ENCODE data around the gene ADAP1. TPM values are rescaled to one million over a fixed set of nuclear protein-coding genes. Genes with fewer than 3 reads are reported as not detected.

The ADAP1 gene
- polyA plus RNA-seq, 3 donors = 9.9 to 20.8 (median 15.4) TPM

DNA sequence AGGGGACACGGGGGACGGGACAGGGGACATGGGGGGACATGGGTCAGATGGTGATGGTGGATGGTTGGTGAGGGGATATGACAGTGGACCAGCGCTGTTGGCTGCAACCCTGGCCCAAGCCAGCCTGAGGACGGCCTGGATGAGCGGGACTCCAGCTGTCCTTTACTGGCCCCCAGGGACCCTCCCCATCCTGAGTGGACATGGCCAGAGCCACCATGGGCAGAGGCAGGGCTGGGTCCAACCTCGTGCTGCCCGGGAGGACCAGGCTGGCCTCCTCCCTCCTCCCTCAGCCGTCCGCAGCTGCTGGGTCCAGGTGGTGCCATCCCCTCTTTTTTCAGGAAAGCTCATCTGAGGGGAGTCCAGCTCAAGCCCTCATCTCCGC lies 47.7 kb downstream of the ADAP1 start:
- DNase-seq (ENCODE audit: extremely low read depth in 1 of 11, low read depth in 9 of 11, low spot score in 4 of 11) = no peak

DNA sequence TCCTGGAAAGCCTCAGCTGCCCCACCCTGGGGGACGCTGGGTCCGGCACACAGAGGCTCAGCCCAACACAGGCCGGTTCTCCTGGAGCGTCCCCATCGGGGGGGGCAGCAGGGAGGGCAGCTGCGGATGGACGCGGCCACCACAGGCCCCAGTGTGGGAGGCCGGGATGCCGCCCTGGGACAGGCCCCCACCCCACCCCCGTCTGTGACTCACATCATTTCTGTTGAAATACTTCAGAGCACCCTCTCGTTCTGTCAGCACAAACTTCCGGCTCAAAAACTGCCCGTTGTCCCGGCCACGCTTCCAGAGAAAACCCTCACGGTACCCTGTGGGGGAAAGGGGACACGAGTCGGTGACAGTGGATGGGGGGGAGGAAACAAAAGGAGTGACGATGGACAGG lies 49.6 kb downstream of the ADAP1 start:
- no peak for DNase-seq (ENCODE audit: extremely low read depth in 1 of 11, low read depth in 9 of 11, low spot score in 4 of 11)

DNA sequence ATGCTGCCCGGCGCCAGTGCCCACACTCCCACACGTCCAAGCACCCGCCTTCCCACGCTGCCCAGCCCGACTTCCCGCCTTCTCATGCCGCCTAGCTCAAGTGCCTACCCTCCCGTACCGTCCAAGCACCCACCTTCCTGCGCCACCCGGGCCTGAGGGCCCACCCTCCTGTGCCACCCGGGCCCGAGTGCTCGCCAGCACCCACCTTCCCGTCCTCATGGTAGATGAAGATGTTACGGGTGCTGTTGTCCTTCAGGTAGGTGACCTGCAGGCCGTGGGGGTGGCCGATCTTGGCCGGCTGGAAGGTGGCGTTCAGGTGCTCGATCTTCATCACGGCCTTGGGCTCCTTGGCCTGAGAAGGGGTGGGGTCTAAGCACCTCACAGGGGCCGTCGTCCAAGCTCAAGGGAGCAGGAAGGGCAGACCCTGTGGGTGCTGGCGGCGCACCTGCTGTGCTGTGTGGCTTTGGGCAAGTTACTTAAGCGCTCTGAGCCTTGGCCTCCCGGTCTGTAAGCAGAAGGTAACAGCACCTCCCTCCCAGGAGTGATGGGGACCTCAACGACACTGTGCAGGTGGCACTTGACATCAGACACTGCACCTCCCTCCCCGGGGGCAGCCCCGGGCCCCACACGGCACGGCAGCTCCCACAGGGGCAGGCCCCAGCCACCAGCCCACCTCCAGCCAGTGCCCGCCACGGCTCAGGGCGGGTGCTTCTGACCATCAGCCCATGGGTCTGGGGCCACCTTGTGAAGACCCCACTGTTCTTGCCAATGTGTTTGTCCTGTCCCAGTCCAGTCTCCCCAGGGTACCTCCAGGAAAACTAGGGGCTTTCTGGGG lies 50.3 kb downstream of the ADAP1 start:
- no peak for DNase-seq (ENCODE audit: extremely low read depth in 1 of 11, low read depth in 9 of 11, low spot score in 4 of 11)

DNA sequence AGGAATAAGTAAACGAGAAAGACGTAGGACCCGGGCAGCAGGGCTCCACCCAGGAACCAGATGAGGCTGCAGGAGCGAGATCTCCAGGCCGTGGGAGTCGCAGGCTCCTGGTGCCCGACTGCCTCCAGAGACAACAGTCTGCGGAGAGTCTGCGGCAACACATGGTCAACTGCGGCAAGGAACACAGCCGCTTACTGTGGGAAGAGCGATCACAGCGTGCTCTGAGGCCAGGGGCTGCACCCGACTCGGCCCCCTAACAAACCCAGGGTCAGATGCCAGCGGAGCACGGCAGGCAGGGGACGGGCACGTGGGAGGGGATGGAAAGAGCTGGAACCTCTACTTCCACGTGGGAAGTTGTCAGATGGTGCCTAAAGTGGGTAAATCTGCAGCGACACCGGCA lies 51.5 kb downstream of the ADAP1 start:
- no peak for DNase-seq (ENCODE audit: extremely low read depth in 1 of 11, low read depth in 9 of 11, low spot score in 4 of 11)

DNA sequence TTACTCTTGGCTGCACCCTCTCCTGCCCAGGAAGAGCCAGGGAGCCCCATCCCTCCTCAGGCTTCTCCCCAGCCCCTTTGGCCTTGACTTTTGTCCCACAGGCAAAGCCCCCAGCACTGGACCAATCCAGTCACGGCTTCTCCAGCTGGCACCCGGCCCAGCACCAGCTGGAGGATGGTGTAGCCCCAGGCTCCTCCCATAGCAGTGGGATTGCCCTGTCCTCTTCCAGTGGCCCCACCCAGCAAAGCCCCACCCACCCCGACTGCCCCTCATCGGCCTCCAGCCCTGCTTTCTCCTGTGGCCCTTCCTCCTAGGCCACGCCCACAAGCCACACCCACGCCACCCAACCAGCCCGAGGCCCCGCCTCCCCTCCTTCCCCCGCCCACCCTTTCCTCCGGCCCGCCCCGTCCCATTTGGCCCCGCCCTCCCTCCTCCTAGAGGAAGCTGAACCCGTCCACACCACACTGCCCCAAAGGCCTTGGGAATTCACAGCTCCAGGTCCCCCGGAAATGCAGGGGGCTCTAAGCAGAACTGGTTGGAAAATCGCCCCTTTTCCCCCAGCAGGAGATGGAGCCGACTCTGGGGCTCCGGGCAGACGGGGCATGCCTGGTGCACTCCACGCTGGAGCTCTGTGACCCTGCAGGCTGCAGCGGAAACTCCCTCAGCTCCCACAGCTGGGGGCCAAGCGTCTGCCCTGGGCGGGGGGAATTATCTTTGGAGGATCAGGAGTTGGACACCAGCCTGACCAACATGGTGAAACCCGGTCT lies 52.9 kb downstream of the ADAP1 start:
- DNase-seq (ENCODE audit: extremely low read depth in 1 of 11, low read depth in 9 of 11, low spot score in 4 of 11) = peak in 5 of 11 donors; percentile 42 to 70 (median 51)

DNA sequence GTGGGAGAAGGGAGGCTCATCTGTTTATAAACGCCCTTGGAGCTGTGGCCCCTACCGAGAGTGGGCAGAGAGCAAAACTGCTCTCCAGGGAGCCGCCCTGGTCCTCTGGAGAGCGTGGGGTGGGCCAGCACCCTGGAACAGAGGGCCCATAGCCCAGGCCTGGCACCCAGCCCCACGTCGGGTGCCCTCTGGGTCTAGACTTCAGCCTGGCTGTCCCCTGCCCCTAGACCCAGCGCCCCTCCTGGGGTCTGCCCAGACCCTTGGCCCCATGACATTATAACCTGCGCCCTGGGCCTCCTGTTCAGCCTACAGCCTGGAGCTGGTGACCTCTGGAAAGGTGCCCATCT lies 53.5 kb downstream of the ADAP1 start:
- no peak for DNase-seq (ENCODE audit: extremely low read depth in 1 of 11, low read depth in 9 of 11, low spot score in 4 of 11)

DNA sequence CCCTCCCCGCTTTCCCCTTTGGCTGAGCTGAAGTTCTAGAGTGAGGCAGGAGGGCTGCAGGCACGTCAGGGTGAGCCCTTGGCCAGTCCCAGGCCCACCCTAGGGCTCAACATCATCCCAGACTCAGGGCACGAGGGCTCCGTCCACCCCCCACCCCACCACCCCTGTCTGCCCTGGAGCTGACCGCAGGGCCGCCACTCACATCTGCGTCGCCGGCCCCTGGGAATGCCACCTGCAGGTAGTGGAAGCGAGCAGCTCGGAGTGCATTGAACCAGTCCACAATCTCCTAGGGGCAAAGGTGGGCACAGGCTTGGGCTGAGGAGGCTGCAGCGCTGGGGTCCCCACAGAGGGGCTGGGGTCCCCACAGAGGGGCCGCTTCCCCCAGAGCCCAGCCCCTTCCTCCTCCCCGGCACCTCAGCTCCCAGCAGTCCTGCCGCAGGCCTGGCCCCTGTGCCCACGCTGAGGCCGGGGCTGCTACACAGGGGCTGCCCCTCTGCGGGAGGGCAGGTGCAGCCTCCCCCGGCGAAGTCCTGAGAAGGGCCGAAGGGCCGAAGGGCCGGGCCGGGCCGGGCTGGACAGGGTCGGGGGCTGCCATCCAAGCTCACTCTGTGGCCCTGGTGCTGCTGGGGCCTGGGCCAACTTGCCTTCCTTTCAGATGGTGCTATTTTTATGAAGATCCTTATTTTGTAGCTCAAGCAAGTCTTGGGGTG lies 54.0 kb downstream of the ADAP1 start:
- DNase-seq (ENCODE audit: extremely low read depth in 1 of 11, low read depth in 9 of 11, low spot score in 4 of 11) = no peak

DNA sequence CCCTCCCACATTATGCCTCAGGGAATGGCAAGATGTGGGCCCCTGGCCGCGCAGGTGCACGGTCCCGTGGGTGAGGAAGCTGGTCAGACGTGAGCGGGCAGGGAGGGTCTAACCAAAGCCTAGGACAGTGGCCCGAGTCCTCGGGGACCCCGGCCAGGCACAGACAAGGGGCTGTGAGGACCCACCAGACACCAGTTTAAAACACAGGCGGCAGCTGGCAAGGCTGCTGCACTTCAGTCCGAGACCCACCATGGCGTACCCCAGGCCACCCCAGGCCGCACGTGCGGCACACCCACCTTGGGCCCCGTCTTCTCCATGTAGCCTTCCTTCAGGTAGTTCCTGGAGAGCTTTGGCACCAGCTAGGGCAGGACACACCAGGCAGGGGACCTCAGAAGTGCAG lies 54.7 kb downstream of the ADAP1 start:
- DNase-seq (ENCODE audit: extremely low read depth in 1 of 11, low read depth in 9 of 11, low spot score in 4 of 11) = no peak

DNA sequence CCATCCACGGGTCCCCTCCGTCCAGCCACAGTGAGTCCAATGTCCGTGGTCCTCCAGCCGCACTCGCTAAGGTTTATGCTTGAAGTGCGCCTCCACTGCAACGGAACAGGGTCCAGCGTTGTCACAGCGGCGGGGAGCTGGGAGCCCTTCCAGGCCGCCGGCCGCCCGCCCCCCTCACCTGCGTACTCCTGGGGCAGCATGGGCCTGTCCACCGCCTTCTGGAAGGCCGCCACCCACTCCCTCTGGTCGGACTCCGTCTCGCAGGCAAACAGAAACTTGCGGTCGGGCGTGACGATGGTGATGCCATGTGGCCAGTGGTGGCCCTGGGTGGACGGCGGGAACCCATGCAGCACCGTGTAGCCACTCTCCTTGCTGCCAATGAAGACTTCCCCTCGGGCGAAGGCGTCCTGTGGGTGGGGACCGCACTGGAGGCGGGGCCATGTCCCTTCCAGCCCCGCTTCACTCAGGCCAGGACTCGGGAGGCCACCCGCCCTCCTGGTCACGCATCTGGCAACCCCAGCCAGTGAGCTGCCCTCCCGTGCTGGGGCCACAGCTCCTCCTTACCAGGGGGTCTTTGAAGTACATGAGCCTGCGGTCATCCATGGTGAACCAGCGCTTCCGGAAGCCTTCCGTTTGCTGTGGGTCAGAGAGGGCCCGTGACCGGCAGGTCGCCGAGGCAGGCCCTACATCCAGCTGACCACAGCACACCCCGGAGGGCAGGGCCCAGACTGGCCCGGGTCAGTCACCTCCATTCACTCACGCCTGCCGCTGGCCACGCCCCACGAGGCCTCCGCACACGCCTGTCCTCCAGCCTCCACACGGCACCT lies 55.4 kb downstream of the ADAP1 start:
- no peak for DNase-seq (ENCODE audit: extremely low read depth in 1 of 11, low read depth in 9 of 11, low spot score in 4 of 11)

DNA sequence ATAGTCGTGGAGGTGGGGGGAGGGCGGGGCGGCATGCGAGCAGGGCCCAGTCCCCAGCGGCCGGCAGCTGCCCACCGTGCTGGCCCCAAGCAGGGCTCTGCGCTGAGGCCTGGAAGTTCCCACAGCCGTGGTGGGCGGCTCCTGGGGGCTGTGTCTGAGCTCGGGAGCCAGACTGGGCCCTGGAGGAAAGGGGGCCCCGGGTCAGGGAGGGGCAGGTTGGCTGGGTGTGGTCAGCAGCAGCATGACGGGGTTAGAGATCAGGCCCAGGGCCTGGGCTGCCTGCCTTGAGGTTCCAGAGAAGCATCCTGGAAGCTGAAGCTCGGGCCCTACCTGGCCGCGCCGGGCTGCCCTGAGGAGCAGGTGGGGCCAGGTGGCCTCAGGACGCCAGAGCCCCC lies 56.0 kb downstream of the ADAP1 start:
- no peak for DNase-seq (ENCODE audit: extremely low read depth in 1 of 11, low read depth in 9 of 11, low spot score in 4 of 11)

DNA sequence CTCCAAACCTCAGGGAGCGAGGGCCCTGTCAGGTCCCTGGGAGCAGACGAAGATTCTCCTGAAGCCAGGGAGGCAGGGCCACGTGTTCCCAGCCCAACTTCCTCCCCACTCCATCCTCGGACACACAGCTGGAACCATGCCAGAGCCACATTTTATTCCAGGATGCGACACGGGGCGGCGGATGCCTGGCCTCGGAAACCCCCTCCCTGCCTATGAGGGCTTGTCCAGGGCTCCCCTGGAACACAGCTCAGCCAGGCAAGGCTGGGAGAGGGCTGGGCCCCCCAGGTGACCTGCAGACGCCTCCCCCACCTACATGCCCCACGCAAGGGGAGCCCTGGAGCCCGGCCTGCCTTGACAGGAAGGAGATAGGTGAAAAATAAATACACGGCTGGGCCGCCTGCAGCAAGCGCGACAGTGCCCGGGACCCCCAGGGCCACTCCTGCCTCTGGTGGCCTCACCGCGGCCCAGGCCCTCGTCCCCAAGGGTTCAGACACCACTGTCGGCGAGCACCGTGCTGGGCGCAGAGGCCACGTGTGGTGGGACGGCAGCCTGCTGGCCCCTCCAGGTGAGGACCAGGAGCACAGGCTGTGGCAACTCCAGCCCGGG lies 56.6 kb downstream of the ADAP1 start:
- peak in 3 of 11 donors; percentile 44 to 52 (median 50) for DNase-seq (ENCODE audit: extremely low read depth in 1 of 11, low read depth in 9 of 11, low spot score in 4 of 11)

DNA sequence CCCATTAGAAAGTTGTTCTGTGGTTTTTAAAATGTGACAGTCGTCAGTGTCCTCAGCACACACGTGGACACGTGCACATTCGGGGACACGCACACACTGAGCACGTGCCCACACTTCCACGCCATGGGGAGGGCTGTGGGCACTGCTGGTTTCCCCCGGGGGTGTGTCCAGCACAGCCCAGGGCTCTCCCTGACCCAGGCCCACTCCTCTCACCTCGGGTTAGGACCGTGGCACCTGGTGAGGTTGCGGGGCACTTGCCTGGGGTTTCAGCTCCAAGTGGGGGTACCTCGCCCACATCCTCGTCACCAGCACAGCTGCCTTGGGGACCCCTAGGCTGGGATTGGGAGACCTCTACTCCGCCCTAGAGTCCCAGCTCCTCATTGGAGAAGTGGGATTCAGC lies 57.4 kb downstream of the ADAP1 start:
- DNase-seq (ENCODE audit: extremely low read depth in 1 of 11, low read depth in 9 of 11, low spot score in 4 of 11) = no peak

DNA sequence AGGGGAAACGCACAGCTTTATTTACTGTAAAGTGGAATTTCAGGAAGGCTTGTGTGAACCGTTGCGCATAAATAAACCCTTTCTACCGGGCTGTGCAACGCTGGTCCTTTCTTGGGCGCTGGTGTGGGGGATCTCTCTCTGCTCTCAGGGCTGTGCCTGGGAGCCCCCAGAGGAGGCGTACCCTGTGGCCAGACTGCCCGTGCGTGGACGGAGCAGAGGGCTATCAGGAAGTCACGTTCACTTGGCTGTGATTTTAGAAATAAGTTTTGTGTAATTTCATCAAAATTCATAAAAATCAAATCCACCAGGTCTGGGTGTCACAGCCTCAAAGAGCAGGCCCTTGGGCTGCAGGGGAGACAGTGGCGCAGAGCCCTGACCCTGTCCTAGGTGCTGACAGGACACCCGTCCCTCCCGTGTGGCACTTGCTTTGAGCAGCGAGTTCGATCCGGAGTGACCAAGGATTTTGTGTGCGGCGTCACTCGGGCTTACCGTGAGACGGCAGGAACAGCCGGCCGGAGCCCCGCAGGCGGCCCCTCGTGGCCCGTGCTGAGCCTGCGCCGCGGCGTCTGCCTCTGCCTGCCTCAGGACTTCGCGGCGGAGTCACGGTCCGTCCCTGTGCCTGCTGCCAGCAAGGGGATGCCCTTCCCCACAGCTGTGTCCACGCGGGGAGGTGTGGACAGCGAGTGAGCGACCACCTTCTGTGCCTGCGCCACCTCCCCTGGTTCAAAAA lies 58.0 kb downstream of the ADAP1 start:
- no peak for DNase-seq (ENCODE audit: extremely low read depth in 1 of 11, low read depth in 9 of 11, low spot score in 4 of 11)

DNA sequence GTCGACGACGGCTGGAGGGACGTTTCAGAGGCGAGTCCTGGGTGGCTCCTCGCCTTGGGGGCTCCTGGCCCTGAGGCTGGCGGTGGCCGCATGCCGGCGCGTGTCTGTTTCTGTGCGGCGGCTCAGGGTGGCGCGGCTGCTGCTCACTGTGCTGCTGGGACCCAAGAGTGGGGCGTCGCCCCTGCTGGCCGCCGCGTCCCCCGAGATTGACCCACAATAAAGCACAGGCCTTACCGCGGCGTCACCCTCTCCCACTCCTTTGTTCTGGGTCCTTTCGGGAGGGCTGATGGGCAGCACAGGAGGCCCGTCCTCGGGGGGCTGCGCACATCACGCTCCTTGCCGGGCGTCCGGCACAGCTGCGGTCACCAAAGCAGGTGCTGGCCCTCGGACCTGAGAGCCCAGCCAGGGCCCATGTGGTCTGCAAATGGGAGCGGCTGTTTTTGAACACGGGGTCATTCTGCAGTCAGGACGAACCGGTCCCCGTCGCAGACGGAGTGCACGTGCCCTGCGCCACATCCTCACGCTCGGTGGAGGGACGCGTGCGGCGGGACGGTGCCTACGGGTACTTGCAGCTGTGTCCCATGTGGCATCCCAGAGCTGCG lies 58.9 kb downstream of the ADAP1 start:
- DNase-seq (ENCODE audit: extremely low read depth in 1 of 11, low read depth in 9 of 11, low spot score in 4 of 11) = no peak

DNA sequence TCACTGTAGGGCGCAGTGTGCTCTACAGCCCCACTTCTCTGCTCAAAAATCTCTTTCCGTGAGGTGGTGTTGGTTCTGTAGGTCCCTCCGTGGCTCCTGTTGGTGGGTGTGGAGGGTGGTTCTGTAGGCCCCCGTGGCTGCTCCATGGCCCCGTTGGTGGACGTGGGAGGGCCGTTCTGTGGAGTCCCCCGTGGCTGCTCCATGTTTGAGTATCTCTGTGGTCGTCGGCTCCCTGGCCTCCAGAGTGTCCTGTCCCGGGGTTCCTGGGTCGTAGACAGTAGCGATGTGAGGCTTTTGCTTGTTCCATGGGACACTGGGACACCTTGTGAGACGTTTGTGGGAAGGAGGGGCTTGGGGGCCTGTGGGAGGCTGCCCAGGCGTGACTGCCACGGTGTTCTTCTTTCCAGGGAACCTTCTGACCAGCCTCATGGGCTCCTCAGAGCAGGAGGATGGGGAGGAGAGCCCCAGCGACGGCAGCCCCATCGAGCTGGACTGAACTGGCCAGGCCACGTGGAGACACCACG lies 59.5 kb downstream of the ADAP1 start:
- DNase-seq (ENCODE audit: extremely low read depth in 1 of 11, low read depth in 9 of 11, low spot score in 4 of 11) = no peak

DNA sequence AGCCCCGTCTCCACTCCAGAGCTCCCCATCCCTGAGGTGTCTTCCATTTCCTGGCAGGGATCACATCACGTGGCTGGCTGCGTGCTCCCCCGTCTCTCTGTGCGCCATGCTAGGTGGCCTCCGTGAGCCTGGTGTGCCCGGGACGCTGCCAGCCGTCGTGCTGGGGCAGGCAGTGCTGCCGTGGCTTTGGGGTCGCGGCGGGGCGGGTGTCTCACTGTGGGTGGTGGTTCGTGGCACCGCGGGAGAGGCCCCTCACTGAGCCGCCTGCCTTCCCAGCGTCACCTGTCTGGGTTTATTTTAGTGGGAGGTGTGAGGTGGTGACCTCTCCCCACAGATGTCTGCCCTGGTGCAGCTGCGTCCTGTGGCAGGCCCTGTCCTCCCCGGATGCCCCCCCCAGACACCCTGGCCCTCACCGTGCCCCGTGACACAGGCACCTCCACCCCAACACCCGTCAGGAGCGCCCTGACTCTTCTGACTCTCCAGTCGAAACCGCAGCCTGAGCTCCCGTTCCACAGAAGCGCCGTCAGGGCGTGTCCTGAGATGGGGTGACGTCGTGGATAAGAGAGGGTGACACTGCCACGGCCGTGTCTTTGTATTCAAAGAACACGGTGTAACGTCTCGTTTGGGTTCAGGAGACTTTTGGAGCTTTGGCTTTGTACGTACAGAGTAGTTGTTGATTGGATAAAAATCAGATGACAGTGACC lies 60.2 kb downstream of the ADAP1 start:
- no peak for DNase-seq (ENCODE audit: extremely low read depth in 1 of 11, low read depth in 9 of 11, low spot score in 4 of 11)

DNA sequence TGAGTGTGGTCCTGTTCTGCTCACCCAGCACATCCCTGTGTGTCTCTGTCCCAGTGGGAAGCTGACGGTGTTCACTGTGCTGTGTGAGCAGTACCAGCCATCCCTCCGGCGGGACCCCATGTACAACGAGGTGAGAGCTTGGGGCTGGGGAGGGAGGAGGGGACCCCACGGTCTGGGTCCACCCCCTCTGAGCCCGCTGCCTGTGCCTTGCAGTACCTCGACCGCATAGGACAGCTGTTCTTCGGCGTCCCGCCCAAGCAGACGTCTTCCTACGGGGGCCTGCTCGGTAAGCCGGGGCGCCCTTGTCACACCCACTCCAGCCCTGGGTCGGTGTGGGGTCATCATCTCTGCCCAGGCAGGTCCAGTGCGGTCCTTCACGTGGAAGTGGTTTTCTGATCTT lies 60.8 kb downstream of the ADAP1 start:
- no peak for DNase-seq (ENCODE audit: extremely low read depth in 1 of 11, low read depth in 9 of 11, low spot score in 4 of 11)
